Hepatocyte (in vitro differentiated cells): Measurements from ENCODE around the gene CFD. TPM values are rescaled to one million over a fixed set of nuclear protein-coding genes. Genes with fewer than 3 reads are reported as not detected.
"Not testable (repeated sequence)": the region's sequence is repeated elsewhere in the genome, so short reads cannot be mapped to it uniquely, and the experiment has no call there.

Experiments
- DNase-seq: peaks from one replicate; pipeline ENCODE4 v3.0.0-alpha.2; 2016; ENCODE audit warnings: low spot score
- H2AFZ ChIP-seq: fragments of 200-600 bp; sonication (generic); 2 replicates; pipeline ENCODE4 v1.6.0; 2016; ENCODE audit warnings: antibody characterized with exemption, mild to moderate bottlenecking
- H3K27ac ChIP-seq: fragments of 200-600 bp; sonication (generic); 2 replicates; pipeline ENCODE4 v1.5.1; 2016; ENCODE audit warnings: mild to moderate bottlenecking
- H3K27me3 ChIP-seq: fragments of 200-600 bp; sonication (generic); 2 replicates; pipeline ENCODE4 v1.6.1; 2016
- H3K36me3 ChIP-seq: fragments of 200-600 bp; sonication (generic); replicated peaks from 2 replicates; pipeline ENCODE4 v1.5.1; 2016; ENCODE audit warnings: low read depth; ENCODE audit not compliant: insufficient read depth
- H3K4me1 ChIP-seq: fragments of 200-600 bp; sonication (generic); 2 replicates; pipeline ENCODE4 v1.5.1; 2016; ENCODE audit warnings: mild to moderate bottlenecking, moderate library complexity; ENCODE audit not compliant: insufficient read depth
- H3K4me2 ChIP-seq: fragments of 200-600 bp; sonication (generic); 2 replicates; pipeline ENCODE4 v1.6.0; 2016
- H3K4me3 ChIP-seq: fragments of 200-600 bp; sonication (generic); 2 replicates; pipeline ENCODE4 v1.5.1; 2016; ENCODE audit warnings: mild to moderate bottlenecking
- H3K79me2 ChIP-seq: fragments of 200-600 bp; sonication (generic); 2 replicates; pipeline ENCODE4 v1.6.0; 2017; ENCODE audit warnings: mild to moderate bottlenecking
- H3K9me2 ChIP-seq: fragments of 200-600 bp; sonication (generic); replicated peaks from 2 replicates; pipeline ENCODE4 v1.6.0; 2017; ENCODE audit warnings: mild to moderate bottlenecking; ENCODE audit not compliant: insufficient read depth
- H3K9me3 ChIP-seq: fragments of 200-600 bp; sonication (generic); 2 replicates; pipeline ENCODE4 v1.5.1; 2016; ENCODE audit warnings: low read depth, mild to moderate bottlenecking
- H4K20me1 ChIP-seq: fragments of 200-600 bp; sonication (generic); 2 replicates; pipeline ENCODE4 v1.6.0; 2016; ENCODE audit warnings: mild to moderate bottlenecking; ENCODE audit not compliant: insufficient read depth, poor library complexity, severe bottlenecking
- EZH2 ChIP-seq: fragments of 200-600 bp; sonication (generic); IDR thresholded peaks from 2 replicates; pipeline ENCODE4 v1.6.1; 2016; ENCODE audit warnings: antibody characterized with exemption, mild to moderate bottlenecking, borderline replicate concordance
- EZH2phosphoT487 ChIP-seq: fragments of 200-600 bp; sonication (generic); IDR thresholded peaks from one replicate; pipeline ENCODE4 v1.6.1; 2018; ENCODE audit warnings: antibody characterized with exemption, mild to moderate bottlenecking, low read depth, moderate library complexity; ENCODE audit not compliant: unreplicated experiment, severe bottlenecking
- WGBS: methylation state at CpG from one replicate; pipeline ENCODE4 v1.1.6; 2016; ENCODE audit warnings: low lambda C conversion rate; ENCODE audit errors: missing lambda C conversion rate; 5-methylcytosine and 5-hydroxymethylcytosine counted together
- polyA plus RNA-seq: library from polyadenylated mRNA; unstranded; fragments of >200 nt; fragmentation: Nextera tagmentation; extraction: Ambion mirVana; gene quantifications from 2 replicates; pipeline ENCODE4 v1.2.1, GENCODE V29; 2016
- total RNA-seq: library from RNA; depleted of rRNA; stranded (reverse); fragments of >200 nt; gene quantifications from 2 replicates; pipeline ENCODE4 v1.2.3, GENCODE V29; 2014
- TF ChIP-seq, protein P1 (sequence below): fragments of 200-600 bp; sonication (generic); IDR thresholded peaks from 2 replicates; pipeline ENCODE4 v1.5.1; 2016; ENCODE audit warnings: antibody characterized with exemption, mild to moderate bottlenecking; ENCODE audit not compliant: poor library complexity

CFD gene
- total and polyA plus RNA-seq, 2 experiments from 2014 or later = 3.3 to 8.2 TPM

DNA sequence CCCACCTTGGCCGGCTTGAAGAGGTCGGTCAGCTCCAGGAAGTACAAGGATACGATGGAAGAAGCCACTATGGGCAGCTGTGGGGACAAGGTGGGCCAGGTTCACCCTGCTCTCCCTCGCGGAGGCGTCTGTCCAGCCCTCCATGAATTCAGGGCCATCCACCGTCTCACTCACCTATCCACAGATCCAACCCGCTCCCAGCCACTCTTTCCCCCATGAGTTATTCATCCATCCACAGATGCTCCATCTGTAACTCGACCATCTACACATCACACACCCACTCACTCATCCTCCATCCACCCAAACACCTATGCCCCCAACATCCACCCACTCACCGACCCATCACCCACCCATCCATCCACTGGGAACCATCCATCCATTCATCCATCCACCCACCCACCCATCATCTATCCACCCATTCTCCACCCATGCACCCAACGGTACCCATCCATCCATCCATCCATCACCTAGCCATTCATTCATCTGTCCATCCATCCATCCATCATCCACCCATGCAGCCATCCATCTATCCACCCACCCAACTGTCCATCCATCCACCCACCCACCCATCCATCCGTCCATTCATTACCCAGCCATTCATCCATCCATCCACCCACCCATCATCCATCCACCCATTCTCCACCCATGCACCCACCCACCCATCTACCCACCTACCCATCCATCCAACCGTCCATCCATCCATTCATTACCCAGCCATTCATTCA is 43.5 kb upstream of the CFD start:
- Histone ChIP-seq H2AFZ (no peak overlapping the region), H3K27me3 (no peaks in the 10 kb centered on the region), H4K20me1 (peaks cover 5% of the 10 kb centered on the region), H3K79me2 (no peaks in the 10 kb centered on the region), H3K27ac (no peak overlapping the region), H3K9me3 (no peaks in the 10 kb centered on the region), H3K4me2 (no peak overlapping the region), H3K4me1 (no peaks in the 10 kb centered on the region), H3K4me3 (no peak overlapping the region), H3K36me3 (no peaks in the 10 kb centered on the region), H3K9me2 (no peaks in the 10 kb centered on the region)
- no peak for TF ChIP-seq EZH2
- TF ChIP-seq EZH2phosphoT487 = no peak
- TF ChIP-seq, protein P1, sequence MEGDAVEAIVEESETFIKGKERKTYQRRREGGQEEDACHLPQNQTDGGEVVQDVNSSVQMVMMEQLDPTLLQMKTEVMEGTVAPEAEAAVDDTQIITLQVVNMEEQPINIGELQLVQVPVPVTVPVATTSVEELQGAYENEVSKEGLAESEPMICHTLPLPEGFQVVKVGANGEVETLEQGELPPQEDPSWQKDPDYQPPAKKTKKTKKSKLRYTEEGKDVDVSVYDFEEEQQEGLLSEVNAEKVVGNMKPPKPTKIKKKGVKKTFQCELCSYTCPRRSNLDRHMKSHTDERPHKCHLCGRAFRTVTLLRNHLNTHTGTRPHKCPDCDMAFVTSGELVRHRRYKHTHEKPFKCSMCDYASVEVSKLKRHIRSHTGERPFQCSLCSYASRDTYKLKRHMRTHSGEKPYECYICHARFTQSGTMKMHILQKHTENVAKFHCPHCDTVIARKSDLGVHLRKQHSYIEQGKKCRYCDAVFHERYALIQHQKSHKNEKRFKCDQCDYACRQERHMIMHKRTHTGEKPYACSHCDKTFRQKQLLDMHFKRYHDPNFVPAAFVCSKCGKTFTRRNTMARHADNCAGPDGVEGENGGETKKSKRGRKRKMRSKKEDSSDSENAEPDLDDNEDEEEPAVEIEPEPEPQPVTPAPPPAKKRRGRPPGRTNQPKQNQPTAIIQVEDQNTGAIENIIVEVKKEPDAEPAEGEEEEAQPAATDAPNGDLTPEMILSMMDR = no peak
- 94% methylated on average over 11 of the region's 13 CpGs for WGBS
- no peak for DNase-seq

DNA sequence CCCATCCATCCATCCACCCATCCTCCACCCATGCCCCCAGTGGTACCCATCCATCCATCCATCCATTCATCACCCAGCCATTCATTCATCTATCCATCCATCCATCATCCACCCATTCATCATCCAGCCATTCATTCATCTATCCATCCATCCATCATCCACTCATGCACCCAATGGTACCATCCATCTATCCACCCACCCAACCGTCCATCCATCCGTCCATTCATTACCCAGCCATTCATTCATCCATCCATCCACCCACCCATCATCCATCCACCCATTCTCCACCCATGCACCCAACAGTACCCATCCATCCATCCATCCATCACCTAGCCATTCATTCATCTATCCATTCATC is 43.0 kb upstream of the CFD start:
- 89% methylated on average over 2 of the region's 2 CpGs for WGBS
- H3K4me3 ChIP-seq = no peak overlapping the region
- no peaks in the 10 kb centered on the region for H3K36me3 ChIP-seq

DNA sequence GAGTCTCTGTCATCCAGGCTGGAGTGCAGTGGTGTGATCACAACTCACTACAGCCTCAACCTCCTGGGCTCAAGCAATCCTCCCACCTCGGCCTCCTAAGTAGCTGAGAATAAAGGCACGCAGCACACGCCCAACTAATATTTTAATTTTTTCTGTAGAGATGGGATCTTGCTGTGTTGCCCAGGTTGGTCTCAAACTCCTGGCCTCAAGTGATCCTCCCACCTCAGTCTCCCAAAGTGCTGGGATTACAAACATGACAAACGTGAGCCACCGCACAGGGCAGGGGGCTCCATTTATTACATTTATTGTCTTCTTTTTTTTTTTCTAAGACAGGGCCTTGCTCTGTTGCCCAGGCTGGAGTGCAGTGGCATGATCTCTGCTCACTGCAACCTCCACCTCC is 39.3 kb upstream of the CFD start:
- not testable (repeated sequence) for H3K27ac ChIP-seq, H3K9me3 ChIP-seq, H3K4me1 ChIP-seq, H3K9me2 ChIP-seq, H3K79me2 ChIP-seq, DNase-seq, H3K4me2 ChIP-seq, H3K4me3 ChIP-seq, H3K27me3 ChIP-seq, H4K20me1 ChIP-seq, H3K36me3 ChIP-seq, H2AFZ ChIP-seq
- WGBS = 94% methylated on average over 5 of the region's 5 CpGs

More for the DNA sequence above, 43.0 kb upstream of the CFD start:
- no peak overlapping the region for H3K4me2 ChIP-seq
- H3K79me2 ChIP-seq = no peaks in the 10 kb centered on the region
- H3K27me3 ChIP-seq = no peaks in the 10 kb centered on the region
- TF ChIP-seq EZH2phosphoT487 (no peak), EZH2 (no peak)
- TF ChIP-seq, protein P1 = no peak
- H3K27ac ChIP-seq = no peak overlapping the region
- H3K9me2 ChIP-seq = no peaks in the 10 kb centered on the region
- H4K20me1 ChIP-seq = peaks cover 2% of the 10 kb centered on the region
- DNase-seq = no peak
- H3K9me3 ChIP-seq = no peaks in the 10 kb centered on the region
- H3K4me1 ChIP-seq = no peaks in the 10 kb centered on the region
- no peak overlapping the region for H2AFZ ChIP-seq

DNA sequence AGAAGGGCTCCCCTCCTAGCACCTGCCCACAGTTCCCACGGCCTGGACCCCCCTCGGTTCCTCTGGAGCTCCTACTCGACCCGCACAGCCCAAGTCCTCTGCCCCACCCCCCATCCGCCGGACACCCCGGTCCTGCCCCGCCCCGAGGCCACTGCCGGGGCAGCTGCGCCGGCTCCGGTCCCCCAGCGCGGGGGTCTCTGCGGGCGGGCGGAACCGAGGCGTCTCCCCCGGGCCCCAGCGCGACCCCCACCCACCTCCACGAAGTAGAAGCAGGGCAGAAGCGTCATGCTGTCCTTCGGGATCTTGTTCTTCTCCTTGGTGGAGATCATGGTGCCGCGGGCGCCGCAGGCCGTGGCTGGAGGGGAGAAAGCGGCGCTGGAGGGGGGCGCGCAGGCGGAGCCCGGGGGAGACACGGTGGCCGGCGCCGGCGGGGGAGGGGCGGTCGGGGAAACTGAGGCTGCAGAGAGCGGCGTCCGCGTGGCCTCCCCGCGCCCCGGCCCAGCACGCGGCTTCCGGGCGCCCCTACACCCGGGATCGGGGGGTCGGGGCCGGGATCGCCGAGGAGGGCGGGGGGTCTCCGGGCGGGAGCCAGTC is 38.1 kb upstream of the CFD start:
- Histone ChIP-seq H3K9me3 (no peaks in the 10 kb centered on the region), H3K36me3 (no peaks in the 10 kb centered on the region), H3K4me3 (peak overlapping the region; percentile 67), H3K9me2 (no peaks in the 10 kb centered on the region), H4K20me1 (no peaks in the 10 kb centered on the region), H3K27me3 (peaks cover 7% of the 10 kb centered on the region), H3K4me1 (no peaks in the 10 kb centered on the region), H3K4me2 (peak overlapping the region; percentile 96), H2AFZ (peak overlapping the region; percentile 75), H3K79me2 (no peaks in the 10 kb centered on the region), H3K27ac (no peak overlapping the region)
- TF ChIP-seq EZH2phosphoT487 (no peak), EZH2 (no peak)
- TF ChIP-seq, protein P1 = no peak
- 2% methylated on average over 11 of the region's 64 CpGs for WGBS
- peak; percentile 44 for DNase-seq
